Stomach (tissue), 9 donors: Measurements from ENCODE around the gene PTGR1. TPM values are rescaled to one million over a fixed set of nuclear protein-coding genes. Genes with fewer than 3 reads are reported as not detected.

Source experiments
- DNase-seq, 2 donors: peaks; one replicate each; pipeline versions ENCODE4 v3.0.0 to v3.0.0-alpha.2; 2013 to 2019
- H3K27ac ChIP-seq, 5 donors: fragments of 200-600 bp in 4 of 5; sonication (generic) in 4 of 5; one replicate each; pipeline ENCODE4 v1.5.1; 2013 to 2019; ENCODE audit warnings: mild to moderate bottlenecking in 1 of 5, moderate library complexity in 1 of 5
- H3K27me3 ChIP-seq, 3 donors: fragments of 200-600 bp; sonication (generic); one replicate each; pipeline ENCODE4 v1.5.1; 2017 to 2019; ENCODE audit warnings: mixed run types in 1 of 3
- H3K36me3 ChIP-seq, 4 donors: fragments of 200-600 bp; sonication (generic); 1 replicate in 3 of 4; 2 replicates in 1 of 4; pipeline ENCODE4 v1.5.1; 2016 to 2019
- H3K4me1 ChIP-seq, 4 donors: fragments of 200-600 bp; sonication (generic); one replicate each; pipeline ENCODE4 v1.5.1; 2016 to 2019
- H3K4me3 ChIP-seq, 4 donors: fragments of 200-600 bp; sonication (generic) in 3 of 4; one replicate each; pipeline ENCODE4 v1.5.1; 2016 to 2019; ENCODE audit warnings: mild to moderate bottlenecking in 1 of 4
- H3K9me3 ChIP-seq, 4 donors: fragments of 200-600 bp; sonication (generic); one replicate each; pipeline ENCODE4 v1.5.1; 2016 to 2019
- CTCF ChIP-seq, 7 experiments: fragments of 450-650 bp in 4 of 7; fragments of 200-600 bp in 3 of 7; sonication (generic) in 3 of 7; IDR thresholded peaks; one replicate each; pipeline ENCODE4 v1.5.1; 2016 to 2019; ENCODE audit warnings: antibody characterized with exemption in 7 of 7, control low read depth in 2 of 7, mild to moderate bottlenecking in 1 of 7
- EP300 ChIP-seq: sonication (generic); formaldehyde crosslinking; IDR thresholded peaks from one replicate; pipeline ENCODE4 v1.6.1; 2017; ENCODE audit warnings: antibody characterized with exemption
- POLR2A ChIP-seq, 4 donors: fragments of 450-650 bp; IDR thresholded peaks; one replicate each; pipeline ENCODE4 v1.6.1; 2016; ENCODE audit warnings: antibody characterized with exemption in 4 of 4, control low read depth in 2 of 4, mild to moderate bottlenecking in 1 of 4, moderate library complexity in 1 of 4
- POLR2AphosphoS5 ChIP-seq, 3 donors: sonication (generic); formaldehyde crosslinking; IDR thresholded peaks; one replicate each; pipeline ENCODE4 v1.6.1; 2016; ENCODE audit warnings: antibody characterized with exemption in 3 of 3
- WGBS, 5 donors: extraction: QIAGEN DNeasy Blood & Tissue Kit in 3 of 5; methylation state at CpG; one replicate each; pipeline versions ENCODE4 v1.1.5 to v1.1.7; 2013 to 2018; 5-methylcytosine and 5-hydroxymethylcytosine counted together
- intact Hi-C: fragments of 100-400 bp; cut with DNase I; formaldehyde crosslinking; loops from one replicate; pipeline ENCODE4 v1.15.1; 2023; ENCODE audit warnings: low total_unique reads
- polyA plus RNA-seq, 3 donors: library from polyadenylated mRNA; stranded (reverse); fragments of 200-250 nt; gene quantifications; one replicate each; pipeline ENCODE4 v1.2.3, GENCODE V29; 2013
- total RNA-seq, 5 donors: library from RNA; depleted of rRNA; stranded (reverse); fragments of >200 nt; gene quantifications; one replicate each; pipeline versions ENCODE4 v1.1.0 to v1.2.3, GENCODE V29; 2014 to 2016
- donor health status: healthy with polysubstance abuse.
- donor health status: Bipolar disorder and iron deficiency.
- donor health status: healthy.

The PTGR1 gene
- total and polyA plus RNA-seq, 8 donors = 31.1 to 378 (median 133) TPM

- Histone ChIP-seq H3K4me3 (no peak overlapping the region), H3K27ac (peak overlapping the region in 4 of 5 donors; percentile 48 to 83 (median 60)), H3K9me3 (no peaks in the 10 kb centered on the region), H3K36me3 (no peaks in the 10 kb centered on the region), H3K27me3 (peaks cover 0 to 7% (median 0%) of the 10 kb centered on the region in 3 donors), H3K4me1 (peaks cover 5 to 42% (median 27%) of the 10 kb centered on the region in 4 donors)
- intact Hi-C loops = no loop called here
- no peak for TF ChIP-seq CTCF (IDR thresholded peaks at IDR 0.05)
- TF ChIP-seq POLR2A (IDR thresholded peaks at IDR 0.05) = no peak
- no peak for TF ChIP-seq POLR2AphosphoS5 (IDR thresholded peaks at IDR 0.05)
- TF ChIP-seq EP300 = no peak
- DNase-seq = no peak
- 37 to 60% (median 54%) methylated on average over 16 of the region's 16 CpGs for WGBS, 5 donors
These were observed 4.7 kb upstream of the PTGR1 start for GRCh38 chr9:111604054-111604615.

- H3K9me3 ChIP-seq = no peaks in the 10 kb centered on the region
- peak overlapping the region; percentile 11 to 83 (median 49) for H3K27ac ChIP-seq
- intact Hi-C loops = no loop called here
- WGBS, 5 donors = 33 to 50% (median 47%) methylated on average over 4 of the region's 4 CpGs
- peaks cover 5 to 45% (median 34%) of the 10 kb centered on the region in 4 donors for H3K4me1 ChIP-seq
- H3K4me3 ChIP-seq = no peak overlapping the region
- DNase-seq = peak in 1 of 2 donors; percentile 34
- no peaks in the 10 kb centered on the region for H3K36me3 ChIP-seq
- peaks cover 0 to 7% (median 0%) of the 10 kb centered on the region in 3 donors for H3K27me3 ChIP-seq
- no peak for TF ChIP-seq POLR2A (IDR thresholded peaks at IDR 0.05)
- TF ChIP-seq CTCF (IDR thresholded peaks at IDR 0.05) = no peak
- TF ChIP-seq EP300 = no peak
- peak in 1 of 3 donors; percentile 49 for TF ChIP-seq POLR2AphosphoS5 (IDR thresholded peaks at IDR 0.05)
These were observed 3.6 kb upstream of the PTGR1 start for GRCh38 chr9:111603041-111603440.

GRCh38 chr9:111601237-111602018 lies 2.0 kb upstream of the PTGR1 start:
- DNase-seq = peak in 1 of 2 donors; percentile 55

GRCh38 chr9:111599955-111600343 lies 502 bp upstream of the PTGR1 start:
- TF ChIP-seq POLR2A (IDR thresholded peaks at IDR 0.05) (no peak), POLR2AphosphoS5 (IDR thresholded peaks at IDR 0.05) (no peak), CTCF (IDR thresholded peaks at IDR 0.05) (no peak)
- Histone ChIP-seq H3K4me3 (peak overlapping the region; percentile 69 to 80 (median 78)), H3K36me3 (peaks cover 17 to 23% (median 22%) of the 10 kb centered on the region in 4 donors), H3K4me1 (peaks cover 5 to 57% (median 37%) of the 10 kb centered on the region in 4 donors), H3K9me3 (no peaks in the 10 kb centered on the region), H3K27ac (peak overlapping the region; percentile 77 to 94 (median 92)), H3K27me3 (no peaks in the 10 kb centered on the region)
- 32 to 42% (median 38%) methylated on average over 9 to 17 of the region's 17 CpGs for WGBS, 5 donors
- intact Hi-C loops = no loop called here
- no peak for DNase-seq

More at GRCh38 chr9:111601237-111602018, 2.0 kb upstream of the PTGR1 start:
- TF ChIP-seq POLR2A (IDR thresholded peaks at IDR 0.05) (no peak), POLR2AphosphoS5 (IDR thresholded peaks at IDR 0.05) (peak in 2 of 3 donors; percentile 51 to 77), EP300 (no peak)
- Histone ChIP-seq H3K4me3 (no peak overlapping the region), H3K27ac (peak overlapping the region in 4 of 5 donors; percentile 42 to 83 (median 59)), H3K36me3 (peaks cover 2 to 9% (median 7%) of the 10 kb centered on the region in 4 donors), H3K4me1 (peaks cover 5 to 57% (median 37%) of the 10 kb centered on the region in 4 donors), H3K27me3 (no peaks in the 10 kb centered on the region), H3K9me3 (no peaks in the 10 kb centered on the region)
- 43 to 49% (median 44%) methylated on average over 10 of the region's 10 CpGs for WGBS, 5 donors
- intact Hi-C loops = no loop called here
